ENCODE data around the gene CCR6.

The CCR6 gene

GRCh38 chr6:167148021-167148420, 25.1 kb downstream of the CCR6 start:
- H3K36me3 ChIP-seq (ENCODE audit: control insufficient read depth in 1 of 2, insufficient read depth in 2 of 2, low read length in 2 of 2) = no peaks in the 10 kb centered on the region

DNA sequence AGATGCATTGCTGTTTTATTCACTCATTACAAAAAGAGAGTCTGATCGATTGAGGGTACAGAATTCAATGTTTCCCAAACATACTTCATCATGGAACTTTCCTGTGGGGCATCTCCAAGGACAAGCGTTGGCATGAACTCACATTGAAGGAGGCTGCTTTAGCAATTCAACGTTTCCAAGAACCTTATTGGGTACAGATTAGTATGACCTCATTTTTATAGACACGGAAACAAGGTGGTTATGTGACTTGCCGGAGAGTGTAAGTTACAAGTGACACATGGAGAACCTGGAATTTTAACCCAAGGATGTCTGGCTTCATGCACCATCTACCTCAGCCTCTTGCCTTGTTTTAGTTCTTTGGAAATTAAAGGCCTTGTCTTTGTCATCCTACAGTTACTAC, 26.1 kb downstream of the CCR6 start:
- Histone ChIP-seq H3K4me3 (ENCODE audit: low read depth in 1 of 2, low read length in 2 of 2) (no peak overlapping the region), H3K27me3 (ENCODE audit: low read depth, low read length) (no peaks in the 10 kb centered on the region), H3K27ac (ENCODE audit: low read length) (no peak overlapping the region), H3K9me3 (ENCODE audit: control insufficient read depth in 1 of 2, low read length in 2 of 2) (no peaks in the 10 kb centered on the region), H3K4me1 (ENCODE audit: control insufficient read depth in 1 of 2, insufficient read depth in 2 of 2, low read length in 2 of 2) (no peaks in the 10 kb centered on the region), H3K36me3 (ENCODE audit: control insufficient read depth in 1 of 2, insufficient read depth in 2 of 2, low read length in 2 of 2) (no peaks in the 10 kb centered on the region)

More at GRCh38 chr6:167148021-167148420, 25.1 kb downstream of the CCR6 start:
- Histone ChIP-seq H3K4me3 (ENCODE audit: low read depth in 1 of 2, low read length in 2 of 2) (no peak overlapping the region), H3K27me3 (ENCODE audit: low read depth, low read length) (no peaks in the 10 kb centered on the region), H3K9me3 (ENCODE audit: control insufficient read depth in 1 of 2, low read length in 2 of 2) (no peaks in the 10 kb centered on the region), H3K4me1 (ENCODE audit: control insufficient read depth in 1 of 2, insufficient read depth in 2 of 2, low read length in 2 of 2) (no peaks in the 10 kb centered on the region), H3K27ac (ENCODE audit: low read length) (no peak overlapping the region)

DNA sequence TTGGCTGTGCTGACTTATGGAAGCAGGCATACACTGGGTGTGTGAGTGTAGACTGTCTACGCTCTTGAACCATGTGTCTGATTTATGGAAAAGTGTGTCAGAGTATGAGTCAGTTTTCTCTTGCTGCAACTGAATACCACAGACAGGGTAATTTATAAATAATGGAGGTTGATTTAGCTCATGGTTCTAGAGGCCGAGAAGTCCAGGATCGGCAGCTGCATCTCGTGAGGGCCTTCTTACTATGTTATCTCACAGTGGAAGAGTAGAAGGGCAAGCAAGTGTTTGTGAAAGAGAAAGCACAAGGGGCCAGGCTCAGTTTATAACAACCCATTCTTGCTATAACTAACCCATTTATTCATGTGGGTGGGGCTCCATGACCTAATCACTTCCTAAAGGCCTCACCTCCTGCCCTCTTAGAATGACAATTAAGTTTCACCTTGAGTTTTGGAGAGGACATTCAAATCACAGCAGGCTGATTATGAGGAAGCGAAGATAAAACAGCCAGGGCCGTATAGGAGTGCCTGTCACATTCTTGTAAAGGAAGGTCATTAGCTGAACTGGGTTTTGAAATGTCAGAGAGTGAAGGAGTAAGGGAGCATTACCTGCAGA, 28.1 kb downstream of the CCR6 start:
- Histone ChIP-seq H3K4me3 (ENCODE audit: low read depth in 1 of 2, low read length in 2 of 2) (no peak overlapping the region), H3K4me1 (ENCODE audit: control insufficient read depth in 1 of 2, insufficient read depth in 2 of 2, low read length in 2 of 2) (no peaks in the 10 kb centered on the region), H3K36me3 (ENCODE audit: control insufficient read depth in 1 of 2, insufficient read depth in 2 of 2, low read length in 2 of 2) (no peaks in the 10 kb centered on the region), H3K27ac (ENCODE audit: low read length) (no peak overlapping the region), H3K27me3 (ENCODE audit: low read depth, low read length) (no peaks in the 10 kb centered on the region), H3K9me3 (ENCODE audit: control insufficient read depth in 1 of 2, low read length in 2 of 2) (no peaks in the 10 kb centered on the region)

DNA sequence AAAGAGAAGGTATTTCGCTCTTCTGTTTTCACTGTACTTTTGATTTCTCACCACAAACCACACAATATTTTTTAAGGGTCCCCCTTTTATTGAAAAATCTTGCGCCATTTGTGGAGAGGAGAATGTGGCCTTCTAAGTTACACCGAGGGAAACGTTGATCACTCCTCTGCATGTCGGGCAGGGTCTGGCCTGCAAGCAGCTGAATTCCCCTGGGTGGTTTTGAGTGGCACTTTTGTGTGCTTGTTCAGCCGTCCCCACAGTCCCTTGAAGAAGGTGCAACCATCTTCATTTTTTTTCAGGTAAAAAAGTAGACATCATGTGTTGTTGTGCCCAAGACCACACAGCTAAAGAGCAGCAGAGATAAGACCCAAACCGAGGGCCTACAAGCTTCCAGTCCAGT, 28.8 kb downstream of the CCR6 start:
- Histone ChIP-seq H3K27ac (ENCODE audit: low read length) (no peak overlapping the region), H3K27me3 (ENCODE audit: low read depth, low read length) (no peaks in the 10 kb centered on the region), H3K4me3 (ENCODE audit: low read depth in 1 of 2, low read length in 2 of 2) (no peak overlapping the region), H3K4me1 (ENCODE audit: control insufficient read depth in 1 of 2, insufficient read depth in 2 of 2, low read length in 2 of 2) (no peaks in the 10 kb centered on the region), H3K36me3 (ENCODE audit: control insufficient read depth in 1 of 2, insufficient read depth in 2 of 2, low read length in 2 of 2) (no peaks in the 10 kb centered on the region), H3K9me3 (ENCODE audit: control insufficient read depth in 1 of 2, low read length in 2 of 2) (no peaks in the 10 kb centered on the region)

DNA sequence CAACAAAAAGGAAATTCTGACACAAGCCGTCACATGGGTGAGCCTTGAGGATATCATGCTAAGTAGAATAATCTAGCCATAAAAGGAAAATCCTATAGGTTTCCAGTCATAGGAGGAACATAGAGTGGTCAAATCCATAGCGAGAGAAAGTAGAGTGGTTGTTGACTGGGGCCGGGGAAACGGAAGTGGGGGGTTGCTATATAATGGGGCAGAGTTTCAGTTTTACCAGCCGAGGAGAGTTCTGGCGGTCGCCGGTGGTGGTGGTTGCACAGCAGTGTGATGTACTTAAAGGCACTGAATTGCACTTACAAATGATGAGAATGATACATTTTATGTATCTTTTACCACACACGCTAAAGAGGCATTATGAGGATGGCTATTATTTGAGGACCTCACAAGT, 30.0 kb downstream of the CCR6 start:
- Histone ChIP-seq H3K4me3 (ENCODE audit: low read depth in 1 of 2, low read length in 2 of 2) (no peak overlapping the region), H3K36me3 (ENCODE audit: control insufficient read depth in 1 of 2, insufficient read depth in 2 of 2, low read length in 2 of 2) (no peaks in the 10 kb centered on the region), H3K4me1 (ENCODE audit: control insufficient read depth in 1 of 2, insufficient read depth in 2 of 2, low read length in 2 of 2) (no peaks in the 10 kb centered on the region), H3K9me3 (ENCODE audit: control insufficient read depth in 1 of 2, low read length in 2 of 2) (no peaks in the 10 kb centered on the region), H3K27ac (ENCODE audit: low read length) (no peak overlapping the region), H3K27me3 (ENCODE audit: low read depth, low read length) (no peaks in the 10 kb centered on the region)

GRCh38 chr6:167153521-167153959, 30.6 kb downstream of the CCR6 start:
- Histone ChIP-seq H3K36me3 (ENCODE audit: control insufficient read depth in 1 of 2, insufficient read depth in 2 of 2, low read length in 2 of 2) (no peaks in the 10 kb centered on the region), H3K27me3 (ENCODE audit: low read depth, low read length) (no peaks in the 10 kb centered on the region), H3K4me1 (ENCODE audit: control insufficient read depth in 1 of 2, insufficient read depth in 2 of 2, low read length in 2 of 2) (no peaks in the 10 kb centered on the region), H3K4me3 (ENCODE audit: low read depth in 1 of 2, low read length in 2 of 2) (no peak overlapping the region), H3K9me3 (ENCODE audit: control insufficient read depth in 1 of 2, low read length in 2 of 2) (no peaks in the 10 kb centered on the region), H3K27ac (ENCODE audit: low read length) (no peak overlapping the region)

GRCh38 chr6:167154291-167154690, 31.4 kb downstream of the CCR6 start:
- no peak overlapping the region for H3K27ac ChIP-seq (ENCODE audit: low read length)
- no peaks in the 10 kb centered on the region for H3K9me3 ChIP-seq (ENCODE audit: control insufficient read depth in 1 of 2, low read length in 2 of 2)
- H3K4me1 ChIP-seq (ENCODE audit: control insufficient read depth in 1 of 2, insufficient read depth in 2 of 2, low read length in 2 of 2) = no peaks in the 10 kb centered on the region
- no peaks in the 10 kb centered on the region for H3K36me3 ChIP-seq (ENCODE audit: control insufficient read depth in 1 of 2, insufficient read depth in 2 of 2, low read length in 2 of 2)
- H3K27me3 ChIP-seq (ENCODE audit: low read depth, low read length) = no peaks in the 10 kb centered on the region
- no peak overlapping the region for H3K4me3 ChIP-seq (ENCODE audit: low read depth in 1 of 2, low read length in 2 of 2)

DNA sequence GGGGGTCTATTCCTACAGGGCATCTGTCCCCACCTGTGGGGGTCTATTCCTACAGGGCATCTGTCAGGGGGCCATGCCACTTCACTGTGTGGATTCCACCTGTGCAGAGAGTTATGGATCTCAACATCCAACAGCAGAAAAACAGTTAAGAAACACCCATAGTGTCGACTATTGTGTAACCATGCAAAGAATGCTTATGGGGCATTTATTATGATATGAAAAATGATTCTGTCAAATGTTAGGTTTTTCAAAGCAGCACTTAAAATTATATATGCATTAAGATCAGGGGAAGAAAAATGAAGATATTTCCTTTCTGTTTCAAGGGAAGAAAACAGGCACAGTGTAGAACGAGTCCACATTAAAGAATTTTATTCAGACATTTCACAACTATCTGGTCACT, 32.0 kb downstream of the CCR6 start:
- no peaks in the 10 kb centered on the region for H3K36me3 ChIP-seq (ENCODE audit: control insufficient read depth in 1 of 2, insufficient read depth in 2 of 2, low read length in 2 of 2)
- no peak overlapping the region for H3K4me3 ChIP-seq (ENCODE audit: low read depth in 1 of 2, low read length in 2 of 2)
- no peaks in the 10 kb centered on the region for H3K27me3 ChIP-seq (ENCODE audit: low read depth, low read length)
- H3K4me1 ChIP-seq (ENCODE audit: control insufficient read depth in 1 of 2, insufficient read depth in 2 of 2, low read length in 2 of 2) = no peaks in the 10 kb centered on the region
- H3K27ac ChIP-seq (ENCODE audit: low read length) = no peak overlapping the region
- no peaks in the 10 kb centered on the region for H3K9me3 ChIP-seq (ENCODE audit: control insufficient read depth in 1 of 2, low read length in 2 of 2)

- Histone ChIP-seq H3K36me3 (ENCODE audit: control insufficient read depth in 1 of 2, insufficient read depth in 2 of 2, low read length in 2 of 2) (no peaks in the 10 kb centered on the region), H3K4me1 (ENCODE audit: control insufficient read depth in 1 of 2, insufficient read depth in 2 of 2, low read length in 2 of 2) (no peaks in the 10 kb centered on the region), H3K4me3 (ENCODE audit: low read depth in 1 of 2, low read length in 2 of 2) (no peak overlapping the region), H3K9me3 (ENCODE audit: control insufficient read depth in 1 of 2, low read length in 2 of 2) (no peaks in the 10 kb centered on the region), H3K27ac (ENCODE audit: low read length) (no peak overlapping the region), H3K27me3 (ENCODE audit: low read depth, low read length) (no peaks in the 10 kb centered on the region)
These were observed 34.5 kb downstream of the CCR6 start for GRCh38 chr6:167157414-167157813.

DNA sequence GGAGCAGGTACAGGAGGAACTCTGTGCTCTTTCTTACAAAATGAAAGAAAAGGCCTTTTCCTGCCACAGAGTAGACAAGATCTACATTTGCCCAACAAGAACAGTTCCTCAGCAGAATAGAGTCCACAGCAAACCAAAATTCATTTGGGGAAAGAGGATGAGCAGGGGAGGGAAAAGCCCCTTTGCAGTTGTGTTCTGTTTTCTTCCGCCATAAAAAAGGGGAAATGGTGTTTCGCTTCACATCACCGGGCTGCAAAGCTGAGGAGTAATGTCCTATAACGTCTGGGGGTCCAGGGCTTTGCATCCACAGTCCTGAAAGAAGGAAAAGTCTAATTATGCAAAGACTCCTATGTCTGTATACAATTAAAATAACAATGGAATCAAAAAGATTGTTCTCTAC, 35.0 kb downstream of the CCR6 start, which contains the start of gene GPR31:
GPR31 (minus strand) TSS at position 118 of the 400 bp plus-strand sequence. CDS start 149 bp downstream, outside the sequence.
- Histone ChIP-seq H3K27ac (ENCODE audit: low read length) (no peak within 1 kb of the TSS), H3K9me3 (ENCODE audit: control insufficient read depth in 1 of 2, low read length in 2 of 2) (no peaks in the 10 kb centered on the region), H3K27me3 (ENCODE audit: low read depth, low read length) (no peaks in the 10 kb centered on the region), H3K4me3 (ENCODE audit: low read depth in 1 of 2, low read length in 2 of 2) (no peak within 1 kb of the TSS), H3K4me1 (ENCODE audit: control insufficient read depth in 1 of 2, insufficient read depth in 2 of 2, low read length in 2 of 2) (no peaks in the 10 kb centered on the region), H3K36me3 (ENCODE audit: control insufficient read depth in 1 of 2, insufficient read depth in 2 of 2, low read length in 2 of 2) (no peaks in the 10 kb centered on the region)

GRCh38 chr6:167161851-167162467, 39.1 kb downstream of the CCR6 start:
- no peak overlapping the region for H3K4me3 ChIP-seq (ENCODE audit: low read depth in 1 of 2, low read length in 2 of 2)
- H3K9me3 ChIP-seq (ENCODE audit: control insufficient read depth in 1 of 2, low read length in 2 of 2) = no peaks in the 10 kb centered on the region
- no peak overlapping the region for H3K27ac ChIP-seq (ENCODE audit: low read length)
- no peaks in the 10 kb centered on the region for H3K36me3 ChIP-seq (ENCODE audit: control insufficient read depth in 1 of 2, insufficient read depth in 2 of 2, low read length in 2 of 2)
- H3K27me3 ChIP-seq (ENCODE audit: low read depth, low read length) = no peaks in the 10 kb centered on the region
- H3K4me1 ChIP-seq (ENCODE audit: control insufficient read depth in 1 of 2, insufficient read depth in 2 of 2, low read length in 2 of 2) = no peaks in the 10 kb centered on the region

DNA sequence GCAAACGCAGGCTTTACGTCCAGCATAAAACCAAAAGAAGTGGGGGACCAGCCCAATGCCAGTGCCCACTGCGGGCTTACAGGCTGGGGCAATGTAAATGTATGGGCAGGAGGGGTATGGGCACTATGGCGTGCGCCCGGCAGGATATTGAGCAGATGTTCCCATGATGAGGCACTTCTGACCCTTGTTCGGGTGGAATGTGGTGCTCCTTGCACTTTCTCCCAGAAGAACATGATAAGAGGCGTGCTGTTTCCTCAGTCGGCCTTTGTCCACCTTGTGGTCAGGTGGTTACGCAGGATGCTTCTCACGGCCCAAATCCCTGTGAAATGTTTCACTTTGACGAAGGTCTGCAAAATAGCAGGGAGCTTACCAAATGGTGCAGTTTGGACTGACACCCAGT, 39.7 kb downstream of the CCR6 start:
- H3K4me1 ChIP-seq (ENCODE audit: control insufficient read depth in 1 of 2, insufficient read depth in 2 of 2, low read length in 2 of 2) = no peaks in the 10 kb centered on the region
- H3K9me3 ChIP-seq (ENCODE audit: control insufficient read depth in 1 of 2, low read length in 2 of 2) = no peaks in the 10 kb centered on the region
- no peak overlapping the region for H3K27ac ChIP-seq (ENCODE audit: low read length)

More for the DNA sequence above, 39.7 kb downstream of the CCR6 start:
- Histone ChIP-seq H3K4me3 (ENCODE audit: low read depth in 1 of 2, low read length in 2 of 2) (no peak overlapping the region), H3K27me3 (ENCODE audit: low read depth, low read length) (no peaks in the 10 kb centered on the region), H3K36me3 (ENCODE audit: control insufficient read depth in 1 of 2, insufficient read depth in 2 of 2, low read length in 2 of 2) (no peaks in the 10 kb centered on the region)

All from muscle layer of duodenum (tissue), 2 donors.